Measurements from ENCODE around the gene PACRG.

DNA sequence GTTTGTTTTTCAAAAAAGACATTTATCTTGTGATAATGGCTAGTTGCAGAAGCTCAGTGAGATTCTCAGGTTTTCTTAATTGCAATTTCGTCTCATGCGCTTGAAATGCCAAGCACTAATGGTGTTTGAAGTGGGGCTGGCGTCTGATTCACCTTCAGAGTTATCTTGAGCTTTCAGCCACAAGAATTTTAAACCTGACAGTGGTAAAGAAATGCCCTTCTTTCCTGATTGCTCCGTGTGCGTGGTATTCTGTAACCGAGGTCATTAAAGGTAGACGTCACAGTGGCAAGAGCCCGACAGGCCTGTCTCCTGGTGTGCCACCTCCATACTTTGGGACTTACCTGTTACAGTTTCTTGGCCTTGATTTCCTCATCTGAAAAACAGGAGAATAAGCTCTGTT, 560.3 kb downstream of the PACRG start:
- TF ChIP-seq CTCF (IDR thresholded peaks at IDR 0.05) (no peak), POLR2A (IDR thresholded peaks at IDR 0.05) (no peak)
